GM23338 (cell line): ENCODE results near the gene ZRANB2. TPM values are rescaled to one million over a fixed set of nuclear protein-coding genes. Genes with fewer than 3 reads are reported as not detected.

Source experiments
- ATAC-seq: fragments of 200-7000 bp; cut with Tn5 transposase; 3 replicates; pipeline ENCODE4 v1.9.1; 2020
- DNase-seq: peaks from one replicate; pipeline ENCODE4 v3.0.0-alpha.2; 2015; ENCODE audit warnings: low spot score
- H2AFZ ChIP-seq: fragments of 200-600 bp; sonication (generic); 2 replicates; pipeline ENCODE4 v1.8.0; 2016; ENCODE audit warnings: antibody characterized with exemption, mild to moderate bottlenecking, moderate library complexity
- H3F3A ChIP-seq: fragments of 200-600 bp; sonication (generic); replicated peaks from 2 replicates; pipeline ENCODE4 v1.8.0; 2017; ENCODE audit warnings: antibody characterized with exemption, mixed run types, low read depth
- H3K27ac ChIP-seq: fragments of 200-600 bp; sonication (generic); 2 replicates; pipeline ENCODE4 v1.6.1; 2016; ENCODE audit warnings: low read depth
- H3K27me3 ChIP-seq: fragments of 200-600 bp; sonication (generic); 2 replicates; pipeline ENCODE4 v1.8.0; 2016; ENCODE audit warnings: mild to moderate bottlenecking, mixed run types, moderate library complexity; ENCODE audit not compliant: insufficient read depth
- H3K36me3 ChIP-seq: fragments of 200-600 bp; sonication (generic); 2 replicates; pipeline ENCODE4 v1.8.0; 2016; ENCODE audit warnings: mild to moderate bottlenecking; ENCODE audit not compliant: insufficient read depth
- H3K4me1 ChIP-seq: fragments of 200-600 bp; sonication (generic); 2 replicates; pipeline ENCODE4 v1.8.0; 2016; ENCODE audit warnings: mild to moderate bottlenecking, moderate library complexity; ENCODE audit not compliant: insufficient read depth
- H3K4me2 ChIP-seq: fragments of 200-600 bp; sonication (generic); 2 replicates; pipeline ENCODE4 v1.7.1; 2017; ENCODE audit warnings: mixed run types
- H3K4me3 ChIP-seq: fragments of 200-600 bp; sonication (generic); 2 replicates; pipeline ENCODE4 v1.6.1; 2016; ENCODE audit warnings: mixed run types
- H3K79me2 ChIP-seq: fragments of 200-600 bp; sonication (generic); replicated peaks from 2 replicates; pipeline ENCODE4 v1.8.0; 2017; ENCODE audit warnings: mild to moderate bottlenecking; ENCODE audit not compliant: insufficient read depth
- H3K9me2 ChIP-seq: fragments of 200-600 bp; sonication (generic); 2 replicates; pipeline ENCODE4 v1.8.0; 2017; ENCODE audit not compliant: insufficient read depth
- H4K20me1 ChIP-seq: fragments of 200-600 bp; sonication (generic); replicated peaks from 2 replicates; pipeline ENCODE4 v1.8.0; 2017; ENCODE audit warnings: mild to moderate bottlenecking; ENCODE audit not compliant: insufficient read depth
- H3K27ac Mint-ChIP-seq: 2 replicates; pipeline ENCODE4 v1.8.0; 2020; ENCODE audit warnings: inconsistent platforms, mild to moderate bottlenecking, moderate library complexity, mixed read lengths
- H3K27me3 Mint-ChIP-seq: 3 replicates; pipeline ENCODE4 v1.8.0; 2022; ENCODE audit warnings: low read depth, mild to moderate bottlenecking, moderate library complexity, mixed read lengths, inconsistent platforms; ENCODE audit not compliant: insufficient read depth, poor library complexity
- H3K36me3 Mint-ChIP-seq: 3 replicates; pipeline ENCODE4 v1.8.0; 2021; ENCODE audit warnings: low read depth, mild to moderate bottlenecking, inconsistent platforms, moderate library complexity, mixed read lengths
- H3K4me1 Mint-ChIP-seq: 3 replicates; pipeline ENCODE4 v1.8.0; 2020; ENCODE audit warnings: mild to moderate bottlenecking, inconsistent platforms, mixed read lengths
- H3K4me3 Mint-ChIP-seq: 3 replicates; pipeline ENCODE4 v1.8.0; 2021; ENCODE audit warnings: moderate library complexity, mild to moderate bottlenecking, inconsistent platforms, mixed read lengths
- H3K9me3 Mint-ChIP-seq: 3 replicates; pipeline ENCODE4 v1.8.0; 2020; ENCODE audit warnings: moderate library complexity, mild to moderate bottlenecking, inconsistent platforms, mixed read lengths
- CREB1 ChIP-seq: fragments of 250-450 bp; sonication (Bioruptor Pico); IDR thresholded peaks from 2 replicates; pipeline ENCODE4 v1.5.0; 2020; ENCODE audit warnings: low read depth, mild to moderate bottlenecking, moderate library complexity
- CTCF ChIP-seq, 2 experiments: fragments of 200-600 bp in 1 of 2; sonication (generic) in 1 of 2; conservative IDR thresholded peaks; 2 replicates each; pipeline versions ENCODE4 v1.5.1 to v1.6.1; 2016 to 2017; ENCODE audit warnings: antibody characterized with exemption in 2 of 2, low read depth in 2 of 2, mild to moderate bottlenecking in 2 of 2, moderate library complexity in 1 of 2
- ETS1 ChIP-seq: IDR thresholded peaks from 2 replicates; pipeline ENCODE4 v1.6.1; 2016; ENCODE audit warnings: antibody characterized with exemption
- EZH2 ChIP-seq: fragments of 200-600 bp; sonication (generic); IDR thresholded peaks from one replicate; pipeline ENCODE4 v1.8.0; 2017; ENCODE audit warnings: antibody characterized with exemption, mild to moderate bottlenecking, low read depth; ENCODE audit not compliant: unreplicated experiment
- EZH2phosphoT487 ChIP-seq: fragments of 200-600 bp; sonication (generic); IDR thresholded peaks from one replicate; pipeline ENCODE4 v1.8.1; 2018; ENCODE audit warnings: antibody characterized with exemption; ENCODE audit not compliant: unreplicated experiment
- JUNB ChIP-seq: IDR thresholded peaks from one replicate; pipeline ENCODE4 v1.6.1; 2016; ENCODE audit warnings: antibody characterized with exemption; ENCODE audit not compliant: unreplicated experiment
- NANOG ChIP-seq: IDR thresholded peaks from 2 replicates; pipeline ENCODE4 v1.6.1; 2016; ENCODE audit warnings: antibody characterized with exemption, borderline replicate concordance
- POLR2AphosphoS5 ChIP-seq: IDR thresholded peaks from 2 replicates; pipeline ENCODE4 v1.6.1; 2016; ENCODE audit warnings: antibody characterized with exemption, low read depth
- REST ChIP-seq: IDR thresholded peaks from one replicate; pipeline ENCODE4 v1.6.1; 2018; ENCODE audit warnings: antibody characterized with exemption; ENCODE audit not compliant: unreplicated experiment
- STAT1 ChIP-seq: IDR thresholded peaks from one replicate; pipeline ENCODE4 v1.6.1; 2016; ENCODE audit warnings: antibody characterized with exemption; ENCODE audit not compliant: unreplicated experiment
- ZNF114 ChIP-seq: fragments of 250-450 bp; sonication (Bioruptor Pico); IDR thresholded peaks from 2 replicates; pipeline ENCODE4 v1.5.0; 2020; ENCODE audit warnings: mild to moderate bottlenecking, moderate library complexity
- ZNF331 ChIP-seq: fragments of 250-450 bp; sonication (Bioruptor Pico); IDR thresholded peaks from 2 replicates; pipeline ENCODE4 v1.5.0; 2020; ENCODE audit warnings: low read depth, mild to moderate bottlenecking, moderate library complexity
- ZNF462 ChIP-seq: fragments of 250-450 bp; sonication (Bioruptor Pico); IDR thresholded peaks from 2 replicates; pipeline ENCODE4 v1.5.0; 2020; ENCODE audit warnings: mild to moderate bottlenecking, moderate library complexity
- polyA plus RNA-seq: library from polyadenylated mRNA; unstranded; fragments of >200 nt; fragmentation: Nextera tagmentation; extraction: Ambion mirVana; gene quantifications from 2 replicates; pipeline ENCODE4 v1.2.1, GENCODE V29; 2016
- total RNA-seq: library from RNA; depleted of rRNA; stranded (reverse); fragments of >200 nt; shearing (Covaris generic); gene quantifications from 2 replicates; pipeline ENCODE4 v1.2.3, GENCODE V29; 2014

The ZRANB2 gene
- total and polyA plus RNA-seq, 2 experiments from 2014 or later, result 84.9 to 170 TPM

- no peak overlapping the region for H3K4me2 ChIP-seq
- Mint-ChIP-seq H3K9me3 (no peaks in the 10 kb centered on the region), H3K4me1 (no peaks in the 10 kb centered on the region; the same call in 2 of the 3 replicates), H3K36me3 (no peaks in the 10 kb centered on the region), H3K27me3 (peaks cover 1% of the 10 kb centered on the region), H3K27ac (no peak overlapping the region), H3K4me3 (no peak overlapping the region)
- no peak overlapping the region for H3K4me3 ChIP-seq
- no peaks in the 10 kb centered on the region for H4K20me1 ChIP-seq
- no peaks in the 10 kb centered on the region for H3K4me1 ChIP-seq
- no peak for DNase-seq
- H3K79me2 ChIP-seq, result no peaks in the 10 kb centered on the region
- ATAC-seq, result no peak
- H3K9me2 ChIP-seq, result no peaks in the 10 kb centered on the region
- no peak for TF ChIP-seq CTCF (conservative IDR thresholded peaks at IDR 0.05; ENCODE audit: low read depth in 2 of 2)
- TF ChIP-seq ZNF462 (CRISPR knock-in tag), result no peak
- TF ChIP-seq CREB1, result no peak
- TF ChIP-seq JUNB, result no peak
- no peak for TF ChIP-seq STAT1
- TF ChIP-seq REST, result no peak
- no peak for TF ChIP-seq NANOG
- no peak for TF ChIP-seq ZNF331
- no peak for TF ChIP-seq EZH2phosphoT487
- no peak for TF ChIP-seq EZH2
- no peak for TF ChIP-seq ETS1
- no peak for TF ChIP-seq ZNF114 (CRISPR knock-in tag)
- TF ChIP-seq POLR2AphosphoS5, result no peak
- H3K36me3 ChIP-seq, result no peaks in the 10 kb centered on the region
- H2AFZ ChIP-seq, result no peak overlapping the region
- H3K27ac ChIP-seq, result no peak overlapping the region
- no peaks in the 10 kb centered on the region for H3F3A ChIP-seq
- H3K27me3 ChIP-seq, result no peaks in the 10 kb centered on the region
Observed at GRCh38 chr1:71023515-71023914, 57.3 kb downstream of the ZRANB2 start.
